KMS-11 (cell line): Measurements from ENCODE around the gene NKIRAS2.
"Not testable (repeated sequence)": the region's sequence is repeated elsewhere in the genome, so short reads cannot be mapped to it uniquely, and the experiment has no call there.

Experiments used
- H2AFZ ChIP-seq: fragments of 200-600 bp; sonication (generic); 2 replicates; pipeline ENCODE4 v1.6.1; 2016; ENCODE audit warnings: antibody characterized with exemption, mixed run types, low read depth
- H3K27ac ChIP-seq: fragments of 200-600 bp; sonication (generic); 2 replicates; pipeline ENCODE4 v1.6.1; 2016; ENCODE audit warnings: mild to moderate bottlenecking, mixed run types
- H3K27me3 ChIP-seq: fragments of 200-600 bp; sonication (generic); 2 replicates; pipeline ENCODE4 v1.6.1; 2017; ENCODE audit warnings: mild to moderate bottlenecking, low read depth, mixed run types, moderate library complexity; ENCODE audit not compliant: insufficient read depth
- H3K36me3 ChIP-seq: fragments of 200-600 bp; sonication (generic); 2 replicates; pipeline ENCODE4 v1.6.1; 2017; ENCODE audit warnings: mild to moderate bottlenecking, mixed run types; ENCODE audit not compliant: insufficient read depth
- H3K4me1 ChIP-seq: fragments of 200-600 bp; sonication (generic); 2 replicates; pipeline ENCODE4 v1.6.1; 2016; ENCODE audit warnings: mild to moderate bottlenecking, low read depth, mixed run types; ENCODE audit not compliant: poor library complexity, severe bottlenecking
- H3K4me2 ChIP-seq: fragments of 200-600 bp; sonication (generic); 2 replicates; pipeline ENCODE4 v1.7.0; 2016; ENCODE audit warnings: mild to moderate bottlenecking, mixed run types
- H3K4me3 ChIP-seq: fragments of 200-600 bp; sonication (generic); IDR thresholded peaks from 2 replicates; pipeline ENCODE4 v1.6.1; 2017; ENCODE audit warnings: low read depth, low read length, mixed read lengths; ENCODE audit not compliant: insufficient read depth
- H3K79me2 ChIP-seq: fragments of 200-600 bp; sonication (generic); 2 replicates; pipeline ENCODE4 v1.6.1; 2016; ENCODE audit warnings: low read depth, mixed run types; ENCODE audit not compliant: insufficient read depth
- H3K9ac ChIP-seq: fragments of 200-600 bp; sonication (generic); 2 replicates; pipeline ENCODE4 v1.6.1; 2016; ENCODE audit warnings: mild to moderate bottlenecking, mixed run types
- H4K20me1 ChIP-seq: fragments of 200-600 bp; sonication (generic); 2 replicates; pipeline ENCODE4 v1.6.1; 2016; ENCODE audit warnings: mild to moderate bottlenecking, mixed run types; ENCODE audit not compliant: insufficient read depth
- TF ChIP-seq, protein P1 (sequence below): fragments of 200-600 bp; sonication (generic); conservative IDR thresholded peaks from 2 replicates; pipeline ENCODE4 v1.6.1; 2017; ENCODE audit warnings: low read depth, mild to moderate bottlenecking, antibody characterized with exemption, low read length, moderate library complexity, mixed read lengths

The NKIRAS2 gene

GRCh38 chr17:42005166-42005565, 14.7 kb upstream of the NKIRAS2 start:
- H3K27me3 ChIP-seq: no peaks in the 10 kb centered on the region
- H2AFZ ChIP-seq: no peak overlapping the region
- H4K20me1 ChIP-seq: peaks cover 18% of the 10 kb centered on the region
- H3K4me2 ChIP-seq: no peak overlapping the region
- H3K27ac ChIP-seq: no peak overlapping the region
- H3K36me3 ChIP-seq: peaks cover 11% of the 10 kb centered on the region; the same call in 1 of the 2 replicates
- no peak overlapping the region for H3K4me3 ChIP-seq
- H3K9ac ChIP-seq: no peak overlapping the region
- TF ChIP-seq, protein P1, sequence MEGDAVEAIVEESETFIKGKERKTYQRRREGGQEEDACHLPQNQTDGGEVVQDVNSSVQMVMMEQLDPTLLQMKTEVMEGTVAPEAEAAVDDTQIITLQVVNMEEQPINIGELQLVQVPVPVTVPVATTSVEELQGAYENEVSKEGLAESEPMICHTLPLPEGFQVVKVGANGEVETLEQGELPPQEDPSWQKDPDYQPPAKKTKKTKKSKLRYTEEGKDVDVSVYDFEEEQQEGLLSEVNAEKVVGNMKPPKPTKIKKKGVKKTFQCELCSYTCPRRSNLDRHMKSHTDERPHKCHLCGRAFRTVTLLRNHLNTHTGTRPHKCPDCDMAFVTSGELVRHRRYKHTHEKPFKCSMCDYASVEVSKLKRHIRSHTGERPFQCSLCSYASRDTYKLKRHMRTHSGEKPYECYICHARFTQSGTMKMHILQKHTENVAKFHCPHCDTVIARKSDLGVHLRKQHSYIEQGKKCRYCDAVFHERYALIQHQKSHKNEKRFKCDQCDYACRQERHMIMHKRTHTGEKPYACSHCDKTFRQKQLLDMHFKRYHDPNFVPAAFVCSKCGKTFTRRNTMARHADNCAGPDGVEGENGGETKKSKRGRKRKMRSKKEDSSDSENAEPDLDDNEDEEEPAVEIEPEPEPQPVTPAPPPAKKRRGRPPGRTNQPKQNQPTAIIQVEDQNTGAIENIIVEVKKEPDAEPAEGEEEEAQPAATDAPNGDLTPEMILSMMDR: no peak
- no peaks in the 10 kb centered on the region for H3K4me1 ChIP-seq
- H3K79me2 ChIP-seq: peaks cover 93% of the 10 kb centered on the region

DNA sequence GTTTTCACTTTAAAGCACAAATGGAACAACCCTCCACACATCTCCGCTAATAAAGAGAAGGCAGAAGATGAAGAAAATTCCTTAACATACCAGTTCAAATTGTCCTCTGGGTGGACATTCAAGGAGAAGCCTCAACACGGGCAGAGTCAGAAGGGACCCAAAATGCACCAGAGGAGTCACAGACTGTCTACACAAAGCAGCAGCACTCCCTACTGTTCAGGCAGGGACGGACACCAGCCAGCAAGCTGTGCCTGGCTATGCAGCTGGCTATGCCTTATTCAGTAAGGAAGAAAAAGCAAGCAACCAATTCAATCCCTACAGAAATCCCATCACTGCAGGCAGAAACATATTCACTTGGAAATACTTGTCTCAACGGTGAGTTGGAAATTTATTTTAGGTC, 10.7 kb upstream of the NKIRAS2 start:
- no peak overlapping the region for H3K9ac ChIP-seq
- TF ChIP-seq, protein P1: no peak
- no peak overlapping the region for H3K27ac ChIP-seq
- peaks cover 96% of the 10 kb centered on the region for H3K79me2 ChIP-seq
- no peak overlapping the region for H3K4me3 ChIP-seq
- no peaks in the 10 kb centered on the region; the same call in 1 of the 2 replicates for H3K36me3 ChIP-seq
- H4K20me1 ChIP-seq: peaks cover 19% of the 10 kb centered on the region
- H2AFZ ChIP-seq: no peak overlapping the region
- H3K4me2 ChIP-seq: no peak overlapping the region
- no peaks in the 10 kb centered on the region for H3K27me3 ChIP-seq
- H3K4me1 ChIP-seq: peaks cover 5% of the 10 kb centered on the region

- Histone ChIP-seq H4K20me1 (peaks cover 19% of the 10 kb centered on the region; the same call in 1 of the 2 replicates), H3K4me1 (peaks cover 16% of the 10 kb centered on the region), H3K79me2 (peaks cover 96% of the 10 kb centered on the region)
- H3K27ac ChIP-seq, H3K4me3 ChIP-seq, H3K9ac ChIP-seq, H3K36me3 ChIP-seq, H3K27me3 ChIP-seq, H2AFZ ChIP-seq, H3K4me2 ChIP-seq: not testable (repeated sequence)
Measured at GRCh38 chr17:42010266-42010680, 9.6 kb upstream of the NKIRAS2 start.

- H3K27ac ChIP-seq: no peak overlapping the region
- H2AFZ ChIP-seq: no peak overlapping the region
- H3K36me3 ChIP-seq: no peaks in the 10 kb centered on the region; the same call in 1 of the 2 replicates
- H3K4me2 ChIP-seq: no peak overlapping the region
- H3K4me1 ChIP-seq: peaks cover 23% of the 10 kb centered on the region
- peaks cover 19% of the 10 kb centered on the region; the same call in 1 of the 2 replicates for H4K20me1 ChIP-seq
- peaks cover 96% of the 10 kb centered on the region for H3K79me2 ChIP-seq
- no peak overlapping the region for H3K4me3 ChIP-seq
- H3K9ac ChIP-seq: no peak overlapping the region
- TF ChIP-seq, protein P1: no peak
- H3K27me3 ChIP-seq: no peaks in the 10 kb centered on the region
Measured at GRCh38 chr17:42010898-42011516, 8.9 kb upstream of the NKIRAS2 start.

DNA sequence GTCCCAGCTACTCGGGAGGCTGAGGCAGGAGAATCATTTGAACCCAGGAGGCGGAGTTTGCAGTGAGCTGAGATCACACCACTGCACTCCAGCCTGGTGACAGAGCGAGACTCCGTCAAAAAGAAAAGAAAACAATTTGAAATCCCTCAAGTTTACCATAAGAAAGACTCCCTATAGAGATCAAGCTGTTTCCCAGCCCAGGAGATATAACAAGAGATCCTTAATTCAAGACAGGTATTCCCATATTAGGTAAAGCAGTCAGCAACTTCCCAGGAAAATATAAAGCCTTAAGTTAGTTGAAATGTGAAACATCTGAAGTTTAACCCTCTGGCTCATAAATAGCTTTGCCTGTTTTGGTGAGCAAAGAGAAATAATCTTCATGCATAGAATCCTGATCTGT, 7.5 kb upstream of the NKIRAS2 start:
- H3K27ac ChIP-seq, H3K27me3 ChIP-seq, H3K9ac ChIP-seq, H3K4me3 ChIP-seq, H2AFZ ChIP-seq, H3K4me2 ChIP-seq, H3K36me3 ChIP-seq: not testable (repeated sequence)
- peaks cover 96% of the 10 kb centered on the region for H3K79me2 ChIP-seq
- H3K4me1 ChIP-seq: peaks cover 26% of the 10 kb centered on the region
- peaks cover 19% of the 10 kb centered on the region; the same call in 1 of the 2 replicates for H4K20me1 ChIP-seq

GRCh38 chr17:42013740-42014139, 6.2 kb upstream of the NKIRAS2 start:
- not testable (repeated sequence) for H3K9ac ChIP-seq, H3K4me3 ChIP-seq, H3K27ac ChIP-seq, H3K36me3 ChIP-seq, H3K27me3 ChIP-seq, H3K4me2 ChIP-seq, H2AFZ ChIP-seq
- Histone ChIP-seq H3K79me2 (peaks cover 84% of the 10 kb centered on the region), H3K4me1 (peaks cover 33% of the 10 kb centered on the region), H4K20me1 (peaks cover 19% of the 10 kb centered on the region; the same call in 1 of the 2 replicates)
